Upper lobe of right lung (tissue), 1 donor: ENCODE data around the gene SLC25A5. TPM values are rescaled to one million over a fixed set of nuclear protein-coding genes. Genes with fewer than 3 reads are reported as not detected.
A peak's percentile ranks its signal among the peaks of the same experiment; 100 is the strongest.
"Not testable (repeated sequence)": the region's sequence is repeated elsewhere in the genome, so short reads cannot be mapped to it uniquely, and the experiment has no call there.

Experiments
- ATAC-seq: fragments of 200-7000 bp; cut with Tn5 transposase; one replicate; pipeline ENCODE4 v1.9.1; 2020; ENCODE audit warnings: mild to moderate bottlenecking, moderate library complexity
- DNase-seq: peaks from one replicate; pipeline ENCODE4 v3.0.0-alpha.2; 2020
- H3K27ac ChIP-seq: fragments of 200-600 bp; one replicate; pipeline ENCODE4 v1.8.0; 2022
- H3K27me3 ChIP-seq: fragments of 200-600 bp; one replicate; pipeline ENCODE4 v1.8.0; 2022; ENCODE audit warnings: mild to moderate bottlenecking
- H3K36me3 ChIP-seq: fragments of 200-600 bp; one replicate; pipeline ENCODE4 v1.8.0; 2022
- H3K4me1 ChIP-seq: fragments of 200-600 bp; one replicate; pipeline ENCODE4 v1.8.0; 2022
- H3K4me3 ChIP-seq: fragments of 200-600 bp; one replicate; pipeline ENCODE4 v1.8.0; 2022; ENCODE audit warnings: mild to moderate bottlenecking
- H3K9me3 ChIP-seq: fragments of 200-600 bp; one replicate; pipeline ENCODE4 v1.8.0; 2022
- CTCF ChIP-seq: fragments of 200-600 bp; IDR thresholded peaks from one replicate; pipeline ENCODE4 v1.8.0; 2022; ENCODE audit warnings: antibody characterized with exemption
- intact Hi-C: fragments of 100-400 bp; cut with DNase I; formaldehyde crosslinking; loops from one replicate; pipeline ENCODE4 v1.11.0; 2022
- total RNA-seq: library from RNA; stranded (reverse); fragmentation: NEBNext Ultra II Directional; extraction: Animal tissue kit (Norgen Biotek cat#: 25700); gene quantifications from one replicate; pipeline ENCODE4 v1.2.1, GENCODE V29; 2021
- donor health status: DM: no; HTN: yes; CAD: no; lungs with severe emphysema.

Gene SLC25A5
- total RNA-seq, 1 donor from 2014 or later = 323 TPM

GRCh38 chrX:119503484-119503861, 35.2 kb downstream of the SLC25A5 start:
- TF ChIP-seq CTCF = no peak
- intact Hi-C loops = no loop called here
- no peaks in the 10 kb centered on the region for H3K27me3 ChIP-seq
- no peaks in the 10 kb centered on the region for H3K36me3 ChIP-seq
- DNase-seq (peak; percentile 73), ATAC-seq (peak; percentile 82)
- no peaks in the 10 kb centered on the region for H3K9me3 ChIP-seq
- H3K27ac ChIP-seq = peak overlapping the region; percentile 51
- H3K4me3 ChIP-seq = no peak overlapping the region
- H3K4me1 ChIP-seq = no peaks in the 10 kb centered on the region

GRCh38 chrX:119505145-119505544, 36.9 kb downstream of the SLC25A5 start:
- intact Hi-C loops, H3K27me3 ChIP-seq, ATAC-seq: not testable (repeated sequence)

DNA sequence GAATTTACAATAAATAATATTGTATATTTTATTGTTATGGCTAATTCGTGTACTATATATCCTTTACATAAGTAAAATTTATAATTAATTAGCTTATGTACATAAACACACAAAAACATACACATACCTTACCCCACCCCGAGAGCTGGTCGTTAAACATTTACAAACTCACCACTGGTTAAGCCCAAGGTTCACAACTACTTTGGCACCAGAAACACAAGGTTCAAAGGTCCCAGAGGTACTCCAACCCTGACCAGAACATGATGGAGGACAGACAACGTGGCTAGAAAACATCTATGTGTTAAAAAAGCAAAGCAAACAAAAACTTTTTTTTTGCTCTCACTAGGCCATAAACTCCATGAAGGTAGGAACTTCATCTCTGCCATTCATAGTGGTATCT, 37.7 kb downstream of the SLC25A5 start:
- ATAC-seq (no peak), DNase-seq (no peak)
- no peaks in the 10 kb centered on the region for H3K9me3 ChIP-seq
- no peaks in the 10 kb centered on the region for H3K4me1 ChIP-seq
- no peaks in the 10 kb centered on the region for H3K27me3 ChIP-seq
- intact Hi-C loops = no loop called here
- no peak overlapping the region for H3K27ac ChIP-seq
- no peaks in the 10 kb centered on the region for H3K36me3 ChIP-seq
- H3K4me3 ChIP-seq = no peak overlapping the region
- TF ChIP-seq CTCF = no peak

More at GRCh38 chrX:119505145-119505544, 36.9 kb downstream of the SLC25A5 start:
- H3K27ac ChIP-seq, H3K4me1 ChIP-seq, H3K9me3 ChIP-seq, H3K4me3 ChIP-seq, H3K36me3 ChIP-seq, DNase-seq: not testable (repeated sequence)

DNA sequence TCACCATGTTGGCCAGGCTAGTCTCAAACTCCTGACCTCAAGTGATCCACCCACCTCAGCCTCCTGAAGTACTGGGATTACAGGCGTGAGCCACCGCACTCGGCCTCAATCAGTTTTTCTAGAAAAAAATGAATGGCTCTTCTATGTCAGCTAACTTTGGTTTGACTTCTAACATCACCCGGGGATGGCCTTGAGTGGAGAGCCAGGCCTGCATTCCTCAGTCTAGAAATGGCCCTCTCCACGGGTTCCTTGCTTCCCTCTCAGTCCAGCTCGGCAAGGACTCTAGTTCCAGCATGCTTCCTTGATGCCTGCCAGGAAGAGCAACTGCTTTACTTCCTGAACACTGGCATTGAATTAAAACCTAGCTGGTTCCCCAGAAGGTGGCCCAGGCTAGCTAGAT, 39.0 kb downstream of the SLC25A5 start:
- no peak for TF ChIP-seq CTCF
- intact Hi-C loops = no loop called here
- H3K27ac ChIP-seq = no peak overlapping the region
- no peaks in the 10 kb centered on the region for H3K27me3 ChIP-seq
- no peak for ATAC-seq
- no peaks in the 10 kb centered on the region for H3K36me3 ChIP-seq
- H3K4me3 ChIP-seq = no peak overlapping the region
- no peaks in the 10 kb centered on the region for H3K9me3 ChIP-seq
- H3K4me1 ChIP-seq = no peaks in the 10 kb centered on the region
- no peak for DNase-seq

GRCh38 chrX:119512146-119512800, 44.0 kb downstream of the SLC25A5 start:
- DNase-seq = peak; percentile 71
- no peaks in the 10 kb centered on the region for H3K27me3 ChIP-seq
- intact Hi-C loops = no loop called here
- no peak overlapping the region for H3K27ac ChIP-seq
- H3K4me3 ChIP-seq = no peak overlapping the region
- no peaks in the 10 kb centered on the region for H3K9me3 ChIP-seq
- TF ChIP-seq CTCF = peak; percentile 59
- H3K36me3 ChIP-seq = no peaks in the 10 kb centered on the region
- no peaks in the 10 kb centered on the region for H3K4me1 ChIP-seq
- ATAC-seq = peak; percentile 99

GRCh38 chrX:119516157-119516702, 48.0 kb downstream of the SLC25A5 start:
- no peak overlapping the region for H3K4me3 ChIP-seq
- TF ChIP-seq CTCF = peak; percentile 68
- intact Hi-C loops = no loop called here

More at GRCh38 chrX:119516157-119516702, 48.0 kb downstream of the SLC25A5 start:
- no peaks in the 10 kb centered on the region for H3K4me1 ChIP-seq
- no peak for DNase-seq
- H3K27me3 ChIP-seq = no peaks in the 10 kb centered on the region
- no peak overlapping the region for H3K27ac ChIP-seq
- no peaks in the 10 kb centered on the region for H3K9me3 ChIP-seq
- H3K36me3 ChIP-seq = no peaks in the 10 kb centered on the region
- ATAC-seq = peak; percentile 94
